ENCODE measurements around the gene UROS.

GRCh38 chr10:125828311-125828710 lies 5.3 kb upstream of the UROS start:
- TF ChIP-seq CTCF (IDR thresholded peaks at IDR 0.05), result no peak
- no peak for TF ChIP-seq POLR2A (IDR thresholded peaks at IDR 0.05)
- TF ChIP-seq POLR2AphosphoS5 (IDR thresholded peaks at IDR 0.05), result no peak
